Muscle of back (tissue), 11 donors: ENCODE measurements around the gene NAGA. TPM values are rescaled to one million over a fixed set of nuclear protein-coding genes. Genes with fewer than 3 reads are reported as not detected.
"Not testable (repeated sequence)": the region's sequence is repeated elsewhere in the genome, so short reads cannot be mapped to it uniquely, and the experiment has no call there.

Experiments
- DNase-seq, 3 donors: peaks; one replicate each; pipeline versions ENCODE4 v3.0.0 to v3.0.0-alpha.2; 2013
- polyA plus RNA-seq, 10 donors: library from polyadenylated mRNA; unstranded; fragments of 120-200 nt; gene quantifications; one replicate each; pipeline ENCODE4 v1.2.1, GENCODE V29; 2013; ENCODE audit not compliant: insufficient read length in 10 of 10

NAGA gene
- polyA plus RNA-seq, 10 donors = 16.9 to 28.0 (median 20.9) TPM

DNA sequence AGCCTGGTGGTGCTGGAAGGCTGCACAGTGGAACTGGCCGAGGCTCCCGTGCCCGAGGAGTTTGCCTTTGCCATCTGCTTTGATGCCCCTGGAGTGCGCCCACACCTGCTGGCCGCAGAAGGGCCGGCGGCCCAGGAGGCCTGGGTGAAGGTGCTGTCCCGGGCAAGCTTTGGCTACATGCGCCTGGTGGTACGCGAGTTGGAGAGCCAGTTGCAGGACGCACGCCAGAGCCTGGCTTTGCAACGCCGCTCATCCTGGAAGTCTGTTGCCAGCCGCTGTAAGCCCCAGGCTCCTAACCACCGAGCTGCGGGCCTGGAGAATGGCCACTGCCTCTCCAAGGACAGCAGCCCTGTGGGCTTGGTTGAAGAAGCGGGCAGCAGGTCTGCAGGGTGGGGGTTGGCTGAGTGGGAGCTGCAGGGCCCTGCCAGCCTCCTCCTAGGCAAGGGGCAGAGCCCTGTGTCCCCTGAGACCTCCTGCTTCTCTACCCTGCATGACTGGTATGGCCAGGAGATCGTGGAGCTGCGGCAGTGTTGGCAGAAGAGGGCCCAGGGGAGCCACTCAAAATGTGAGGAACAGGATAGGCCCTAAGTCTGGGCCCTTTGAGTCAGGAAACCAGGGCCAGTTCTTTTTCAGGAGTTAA, 7.0 kb upstream of the NAGA start:
- DNase-seq = no peak

DNA sequence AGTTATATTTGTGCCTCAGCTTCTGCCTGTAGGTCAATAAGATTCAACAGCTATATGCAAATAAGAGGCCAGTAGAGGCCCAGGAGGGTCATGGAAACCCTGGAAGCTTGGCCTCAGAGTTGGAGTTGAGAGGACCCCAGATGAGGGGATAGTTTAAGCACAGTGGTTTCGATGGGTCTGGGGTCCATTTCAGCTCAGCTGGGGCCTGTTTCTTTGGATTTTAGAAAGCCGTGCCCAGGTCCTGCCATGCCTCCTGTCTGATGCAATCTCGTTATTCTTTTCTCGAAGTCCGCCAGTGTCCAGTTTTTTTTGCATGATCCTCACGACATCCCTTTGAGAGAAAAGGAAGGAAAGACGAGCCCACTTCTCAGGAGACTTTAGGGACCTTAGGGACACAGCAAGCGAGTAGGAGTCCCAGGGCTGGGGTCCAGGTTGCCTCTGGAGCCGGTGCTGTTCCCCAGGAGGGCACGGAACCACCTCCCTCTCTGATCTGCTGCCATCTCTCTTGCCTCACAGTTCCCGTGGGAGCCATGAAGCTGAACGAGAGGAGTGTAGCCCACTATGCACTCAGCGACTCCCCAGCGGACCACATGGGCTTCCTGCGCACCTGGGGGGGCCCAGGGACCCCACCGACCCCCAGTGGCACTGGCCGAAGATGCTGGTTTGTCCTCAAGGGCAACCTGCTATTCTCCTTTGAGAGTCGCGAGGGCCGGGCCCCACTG, 6.3 kb upstream of the NAGA start:
- DNase-seq = no peak

DNA sequence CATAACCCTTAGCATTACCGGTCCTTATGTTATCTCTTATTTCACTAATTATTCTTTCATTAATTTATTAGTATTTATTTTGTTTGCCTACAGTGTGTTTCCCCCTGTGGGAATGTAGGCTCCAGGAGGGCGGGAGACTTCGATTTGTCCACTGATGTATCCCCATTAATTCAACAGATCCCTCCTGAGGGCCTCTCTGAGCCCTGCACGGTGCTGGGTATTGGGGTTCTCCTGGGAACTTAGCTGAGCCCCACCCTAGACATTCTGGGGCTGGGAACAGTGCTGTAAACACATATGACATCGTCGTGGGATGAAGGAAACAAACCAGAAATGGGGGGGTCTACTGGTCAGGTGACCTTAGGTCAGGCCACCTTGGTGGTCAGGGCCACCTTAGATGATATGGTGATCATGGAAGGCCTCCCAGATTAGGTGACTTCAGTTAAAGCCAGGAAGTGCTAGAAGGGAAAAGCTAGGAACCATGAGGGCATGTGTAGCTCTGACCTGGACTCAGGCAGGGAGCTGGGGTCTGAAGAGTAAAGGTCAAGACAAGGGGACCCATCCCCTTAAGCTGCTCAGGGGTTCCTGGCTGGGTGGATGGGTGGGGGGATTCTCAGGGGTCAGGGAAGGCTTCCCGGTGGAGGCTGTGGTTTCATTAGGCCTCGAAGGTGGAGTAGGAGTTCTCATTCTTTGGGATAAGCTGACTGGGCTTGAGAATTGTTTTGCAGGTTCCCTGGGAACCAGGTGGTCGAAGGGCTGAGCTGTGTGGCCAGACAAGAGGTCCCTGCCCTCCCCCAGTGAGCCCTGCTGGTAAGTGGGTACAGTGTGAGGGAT, 4.4 kb upstream of the NAGA start:
- no peak for DNase-seq

DNA sequence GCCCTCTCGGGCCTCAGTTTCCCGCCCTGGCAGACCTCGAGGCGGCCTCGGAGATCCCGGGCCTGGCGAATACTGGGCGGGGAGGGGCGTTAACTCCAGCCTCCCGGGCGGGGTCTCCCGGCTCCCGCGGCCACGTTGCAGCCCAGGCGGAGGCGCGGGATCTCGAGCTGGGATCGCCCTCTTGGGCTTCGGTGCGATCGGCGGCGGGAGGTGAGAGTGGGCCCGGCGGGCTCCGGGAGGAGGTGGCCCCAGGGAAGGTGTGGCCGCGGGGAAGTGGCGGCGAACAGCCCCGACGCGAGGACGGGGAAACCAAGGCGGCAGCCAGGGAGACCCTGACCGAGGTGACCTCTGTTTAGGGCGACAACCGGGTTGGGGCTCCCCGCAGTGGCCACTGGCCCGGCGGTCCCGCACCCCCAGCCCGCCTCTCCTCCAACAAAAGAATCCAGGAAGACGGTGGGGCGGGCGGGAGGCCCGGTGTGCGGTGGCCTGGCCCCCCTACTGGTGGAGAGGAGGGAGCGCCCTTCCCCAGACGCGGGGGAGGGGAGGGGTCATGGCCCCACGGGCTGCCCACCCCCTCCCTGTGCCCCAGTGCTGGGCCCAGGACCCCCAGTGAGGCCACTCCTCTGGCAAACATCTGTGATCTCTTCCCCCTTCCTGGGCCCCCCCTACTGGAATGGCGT, 3.7 kb upstream of the NAGA start, which contains the start of gene PHETA2:
Gene PHETA2, plus strand, starts transcription at position 117 of the 680 bp plus-strand sequence. CDS start 3,046 bp downstream, outside the sequence.
- peak; percentile 59 to 87 (median 69) for DNase-seq

DNA sequence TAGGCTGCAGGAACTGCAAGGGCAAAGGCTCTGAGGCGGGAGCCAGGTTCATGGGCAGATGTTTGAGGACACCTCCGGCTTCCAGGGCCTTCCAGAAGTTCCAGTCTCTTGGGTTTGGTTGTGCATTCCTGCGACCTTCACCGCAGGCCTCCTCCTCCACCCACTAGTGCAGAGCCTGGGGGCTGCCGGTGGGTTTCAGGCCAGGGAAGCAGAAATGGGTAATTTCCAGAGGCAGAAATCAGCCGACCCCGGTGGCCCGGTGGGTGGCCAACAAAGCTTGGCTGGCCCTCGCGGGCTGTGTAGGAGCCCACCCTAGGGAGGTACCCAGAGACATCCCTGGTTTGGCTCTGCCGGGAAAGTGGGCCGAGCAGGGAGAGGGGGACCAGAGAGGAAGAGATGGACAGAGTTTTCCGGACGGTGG, 3.0 kb upstream of the NAGA start:
- DNase-seq = no peak

DNA sequence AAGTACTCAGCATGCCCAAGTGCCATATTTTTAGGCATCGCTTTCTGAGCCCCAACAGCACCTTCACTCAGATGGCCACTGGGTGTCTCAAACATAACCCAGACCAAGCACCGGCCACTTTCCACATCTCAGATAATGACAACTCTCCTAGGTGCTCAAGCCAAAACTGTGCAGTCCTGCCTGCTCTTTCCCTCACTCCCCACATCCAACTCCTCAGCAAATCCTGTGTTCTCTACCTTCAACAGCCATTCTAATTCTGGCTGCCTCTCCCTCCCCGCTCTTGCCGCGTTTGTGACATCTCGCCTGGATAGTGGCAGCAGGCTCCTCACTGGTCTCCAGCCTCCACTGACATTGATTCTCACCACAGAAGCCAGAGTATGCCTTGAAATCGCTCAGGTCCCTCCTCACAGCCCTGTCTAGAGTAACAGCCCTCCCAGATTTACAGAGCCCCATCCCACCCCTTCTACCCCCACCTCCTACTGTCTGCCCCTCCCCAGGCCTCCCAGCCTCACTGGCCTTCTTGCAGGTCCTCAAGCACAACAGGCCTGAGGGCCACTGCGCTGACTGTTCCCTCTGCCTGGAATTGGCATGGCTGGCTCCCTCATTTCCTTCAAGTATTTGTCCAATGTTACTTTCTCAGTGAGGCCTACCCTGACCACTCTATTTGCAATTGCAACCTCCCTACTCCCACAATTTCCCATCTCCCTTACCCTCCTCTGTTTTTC, 2.2 kb upstream of the NAGA start:
- DNase-seq = no peak

DNA sequence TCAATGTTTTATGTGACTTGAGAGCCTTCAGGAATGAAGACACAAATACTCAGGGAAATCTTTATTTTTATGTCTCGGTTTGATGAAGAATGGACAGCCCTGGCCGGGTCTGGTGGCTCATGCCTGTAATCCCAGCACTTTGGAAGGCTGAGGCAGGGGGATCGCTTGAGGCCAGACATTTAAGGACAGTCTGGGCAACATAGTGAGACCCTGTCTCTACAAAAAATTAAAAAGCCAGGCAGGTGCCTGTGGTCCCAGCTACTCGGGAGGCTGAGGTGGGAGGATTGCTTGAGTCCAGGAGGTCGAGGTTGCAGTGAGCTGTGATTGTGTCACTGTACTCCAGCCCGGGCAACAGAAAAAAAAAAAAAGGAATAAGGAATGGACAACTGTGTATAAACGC, 896 bp upstream of the NAGA start:
- not testable (repeated sequence) for DNase-seq

DNA sequence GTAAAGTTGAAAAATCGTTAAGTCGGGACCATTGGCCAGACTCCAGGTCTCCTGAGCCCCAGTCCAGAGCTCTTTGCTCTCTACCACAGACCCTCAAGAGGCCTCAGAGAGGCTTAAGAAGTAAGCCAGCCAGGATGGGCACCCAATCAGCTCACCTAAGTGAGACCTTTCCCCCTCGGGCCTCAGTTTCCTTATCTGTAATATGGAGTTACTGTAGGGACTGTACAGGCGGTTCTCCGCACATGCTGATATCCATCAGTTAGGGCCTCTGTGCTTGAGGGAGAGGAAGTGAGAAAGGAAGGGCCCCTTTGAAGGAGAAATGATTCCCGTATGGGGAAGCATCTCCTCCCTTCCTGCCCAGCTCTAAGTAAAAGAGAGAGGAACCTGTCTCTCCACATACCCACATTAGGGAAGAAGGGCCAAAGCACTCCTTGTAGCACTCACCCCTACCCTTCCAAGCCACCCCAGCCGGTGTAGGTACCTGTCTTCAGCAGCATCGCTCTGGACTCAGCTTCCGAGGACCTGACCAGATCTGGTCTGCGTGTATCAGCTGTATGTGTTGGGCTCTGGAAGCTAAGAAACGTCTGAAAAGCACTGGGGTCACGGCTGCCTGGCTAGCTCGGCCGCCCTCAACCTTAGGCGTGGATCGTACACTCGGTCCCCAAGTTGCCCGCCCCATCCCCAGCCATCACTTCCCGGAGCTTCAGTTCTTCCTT, 653 bp downstream of the NAGA start:
- no peak for DNase-seq

DNA sequence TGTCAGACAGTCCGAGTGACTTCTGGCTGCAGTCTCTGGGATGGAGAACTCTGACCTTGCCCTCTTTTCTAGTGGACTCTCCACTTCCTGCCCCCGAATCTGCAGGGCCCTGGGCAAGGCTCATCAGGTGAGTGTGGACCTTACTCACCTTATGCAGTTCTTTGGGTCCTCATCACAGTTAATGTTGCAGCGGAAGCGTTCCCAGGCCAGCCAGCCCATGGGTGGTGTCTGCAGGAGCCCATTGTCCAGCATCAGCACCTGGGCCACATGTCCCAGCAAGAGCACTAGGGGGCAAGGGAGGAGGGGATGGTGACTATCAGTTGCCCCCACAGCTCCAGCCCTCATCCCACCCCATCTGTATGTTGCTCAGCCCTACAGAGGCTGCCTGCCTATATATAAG, 2.3 kb downstream of the NAGA start:
- DNase-seq = no peak

DNA sequence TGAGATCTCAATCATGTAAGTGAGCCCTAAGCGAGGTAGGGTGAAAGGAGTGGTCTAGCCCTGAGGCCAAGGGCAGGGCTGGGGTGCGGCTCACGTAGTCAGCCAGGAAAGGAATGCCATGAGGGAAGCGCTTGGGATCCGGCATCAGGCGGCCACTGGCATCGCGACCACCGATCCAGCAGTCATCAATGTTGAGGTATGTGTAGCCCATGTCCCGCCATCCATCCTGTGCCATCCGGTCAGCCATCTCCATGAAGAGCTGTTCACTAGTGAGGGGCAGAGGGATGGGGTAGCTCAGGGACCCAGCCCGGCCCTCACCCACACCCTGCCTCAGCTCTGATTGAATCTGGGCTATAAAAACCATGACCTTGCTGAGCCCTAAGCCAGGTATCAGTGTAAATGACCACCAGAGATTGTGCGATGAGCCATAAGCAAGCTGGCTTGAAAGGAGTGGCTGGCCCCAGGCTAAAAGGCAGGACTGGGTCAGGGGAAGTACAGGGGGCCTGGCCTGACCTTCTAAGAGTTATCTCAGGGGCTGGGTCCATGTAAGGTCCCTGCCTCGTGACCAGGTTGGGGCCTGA, 2.9 kb downstream of the NAGA start:
- DNase-seq = no peak

DNA sequence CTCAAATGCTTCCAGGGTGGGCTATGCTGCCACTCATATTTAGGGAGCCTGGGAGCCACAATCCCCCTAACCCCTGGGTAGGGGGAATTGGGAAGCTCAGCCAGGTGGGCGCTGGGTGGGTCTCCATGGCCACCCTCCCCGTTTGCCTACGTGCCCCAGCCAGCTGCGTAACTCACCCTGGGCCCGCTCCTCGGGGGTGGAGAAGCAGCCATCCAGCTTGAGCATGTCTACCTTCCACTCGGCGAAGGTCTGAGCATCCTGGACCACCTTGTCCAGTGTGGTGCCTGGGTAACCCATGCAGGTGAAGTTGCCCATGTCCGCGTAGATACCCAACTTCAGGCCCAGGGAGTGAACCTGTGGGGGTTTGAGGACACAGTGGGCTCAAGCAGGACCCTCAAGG, 3.7 kb downstream of the NAGA start:
- DNase-seq = no peak

DNA sequence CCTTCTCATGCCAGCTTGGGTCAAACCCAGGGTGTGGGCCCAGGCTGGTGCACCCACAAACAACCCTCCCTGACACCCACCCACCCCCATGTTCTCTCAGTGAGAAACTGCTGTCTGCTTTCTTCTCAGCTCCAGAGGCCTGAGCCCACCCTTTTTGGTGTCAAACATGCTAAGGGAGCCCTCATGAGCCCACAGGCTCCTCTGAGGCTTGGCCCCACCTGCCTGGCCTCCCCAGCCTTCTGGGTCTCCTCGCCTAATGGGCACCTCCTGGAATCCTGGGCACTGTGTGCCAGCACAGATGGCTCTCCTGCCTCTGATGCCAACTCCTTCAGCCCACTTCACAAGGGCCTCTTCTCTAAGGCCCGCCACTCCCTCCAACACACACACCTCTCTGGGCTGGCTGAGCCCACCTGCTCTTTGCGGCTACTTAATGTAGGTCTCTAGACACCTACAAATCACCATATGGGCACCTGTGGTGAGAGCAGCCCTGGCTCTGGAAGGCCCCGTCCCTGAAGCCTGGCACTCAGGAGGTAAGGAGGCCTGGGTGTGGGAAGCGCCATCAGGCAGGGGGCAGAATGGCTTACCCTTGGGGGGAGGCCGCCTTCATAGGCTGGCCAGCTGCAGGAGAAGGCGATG, 4.4 kb downstream of the NAGA start:
- no peak for DNase-seq

DNA sequence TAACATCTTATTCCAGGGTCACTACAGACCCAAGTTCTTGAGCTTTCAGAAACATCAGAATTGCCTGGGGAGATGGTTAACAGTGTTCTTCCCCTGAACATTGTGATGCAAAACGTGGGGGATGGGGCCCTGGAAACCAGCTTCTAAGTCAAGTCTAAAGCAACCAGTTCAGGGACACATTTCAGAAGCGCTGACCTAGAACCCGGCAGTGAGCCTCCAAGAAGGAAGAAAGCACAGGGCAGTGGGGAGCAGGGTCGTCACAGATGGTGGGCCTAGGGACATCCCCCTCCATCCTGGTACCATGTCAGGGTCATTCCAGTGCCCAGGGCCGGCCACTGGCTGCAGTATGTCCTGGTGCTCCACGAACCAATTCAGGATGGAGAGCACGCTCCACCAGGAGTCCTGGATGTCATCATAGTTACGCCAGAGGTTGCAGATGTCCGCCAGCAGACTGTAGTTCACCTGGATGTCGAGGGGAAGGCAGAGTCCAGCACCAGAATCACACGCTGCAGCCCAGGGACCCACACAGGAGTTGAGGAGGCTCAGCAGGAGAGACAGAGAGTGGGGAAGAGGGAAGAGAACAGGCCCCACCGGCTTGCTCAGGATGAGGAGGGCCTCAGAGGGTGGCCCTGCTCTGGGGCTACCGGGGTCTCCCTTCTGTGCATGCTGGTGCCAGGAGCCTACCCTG, 5.0 kb downstream of the NAGA start:
- DNase-seq = no peak

DNA sequence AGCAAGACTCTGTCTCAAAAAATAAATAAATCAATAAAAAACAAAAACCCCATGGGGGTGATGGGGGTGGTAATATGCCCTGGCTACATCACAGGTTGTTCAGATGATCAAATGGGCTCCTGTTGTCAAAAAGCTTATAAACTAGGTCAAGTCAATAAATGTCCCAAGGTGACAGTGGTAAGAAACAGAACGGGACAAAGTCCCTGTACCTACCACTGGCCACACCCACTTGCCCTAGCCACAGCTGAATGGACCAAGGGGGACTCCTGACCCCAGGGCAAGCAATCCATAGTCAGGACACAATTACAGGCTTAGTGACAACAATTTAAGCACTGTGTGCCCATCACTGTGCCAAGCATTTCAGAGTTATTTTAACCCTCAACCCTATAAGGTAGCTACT, 6.0 kb downstream of the NAGA start:
- no peak for DNase-seq

DNA sequence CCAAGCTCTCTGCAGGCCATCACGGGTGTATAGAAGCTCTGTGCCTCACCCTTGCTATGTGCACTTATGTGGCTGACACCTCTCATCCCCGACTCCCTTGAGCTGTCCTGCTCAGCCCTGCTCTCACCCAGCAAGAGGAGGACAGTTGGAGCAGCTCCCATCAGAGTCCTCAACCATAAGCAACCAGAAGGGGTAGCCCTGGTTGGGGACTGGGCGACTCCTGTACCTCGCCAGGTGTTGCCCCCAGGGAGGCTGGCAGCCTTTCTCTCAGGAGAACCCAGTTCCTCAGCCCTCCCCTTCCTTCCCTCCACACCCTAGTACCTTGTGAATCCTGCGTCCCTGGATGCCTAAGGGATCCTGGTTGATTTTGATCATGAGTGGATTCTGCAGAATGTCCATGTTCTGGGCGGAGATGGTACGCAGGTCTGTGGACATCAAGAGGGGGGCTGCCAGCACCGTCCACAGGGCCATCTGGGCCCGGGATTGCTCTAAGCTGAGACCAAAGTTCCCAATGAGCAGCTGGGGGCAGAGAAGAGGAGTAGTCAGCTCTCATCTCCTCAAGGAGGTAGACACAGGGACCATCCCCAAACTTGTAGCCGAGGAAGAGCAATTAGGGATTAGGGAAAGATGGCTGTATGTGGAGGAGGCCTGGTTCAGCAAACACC, 8.0 kb downstream of the NAGA start:
- DNase-seq = no peak

DNA sequence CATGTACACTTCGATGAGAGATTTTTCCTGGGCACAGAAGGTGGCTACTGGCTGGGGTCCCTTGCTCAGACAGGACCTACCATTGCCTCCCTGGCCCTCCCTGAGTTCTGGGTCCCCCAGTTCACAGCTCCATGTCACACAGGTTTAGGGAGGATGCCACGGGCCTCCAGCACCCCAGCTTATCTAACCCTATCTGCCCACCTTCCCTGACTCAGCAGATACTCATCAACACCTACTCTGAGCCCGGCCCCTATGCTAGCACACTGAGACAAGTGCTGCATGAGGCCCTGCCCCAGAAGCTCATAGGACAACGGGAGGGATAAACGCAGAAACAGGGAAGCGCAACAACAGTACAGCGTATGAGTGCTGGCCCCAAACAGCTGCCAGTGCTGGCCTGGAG, 9.6 kb downstream of the NAGA start:
- no peak for DNase-seq

DNA sequence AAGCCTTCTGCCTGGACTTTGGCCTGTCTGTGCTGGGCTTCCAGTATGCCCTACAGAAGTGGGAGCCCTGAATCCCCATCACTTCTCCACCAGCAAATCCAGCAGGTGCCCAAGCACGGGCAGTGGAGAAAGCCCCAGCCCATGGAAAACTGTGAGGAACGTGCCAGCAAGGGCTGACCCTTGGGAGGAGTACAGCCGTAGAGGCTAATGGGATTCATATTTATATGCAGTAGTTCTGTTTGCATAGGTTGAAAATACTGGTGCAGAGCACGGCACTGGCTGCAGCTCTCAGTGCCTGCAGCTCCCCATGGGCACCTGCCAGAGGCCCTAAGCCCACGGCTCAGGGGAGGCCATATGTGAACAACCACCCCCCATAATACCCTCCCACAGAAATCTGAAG, 10.1 kb downstream of the NAGA start:
- DNase-seq = no peak

DNA sequence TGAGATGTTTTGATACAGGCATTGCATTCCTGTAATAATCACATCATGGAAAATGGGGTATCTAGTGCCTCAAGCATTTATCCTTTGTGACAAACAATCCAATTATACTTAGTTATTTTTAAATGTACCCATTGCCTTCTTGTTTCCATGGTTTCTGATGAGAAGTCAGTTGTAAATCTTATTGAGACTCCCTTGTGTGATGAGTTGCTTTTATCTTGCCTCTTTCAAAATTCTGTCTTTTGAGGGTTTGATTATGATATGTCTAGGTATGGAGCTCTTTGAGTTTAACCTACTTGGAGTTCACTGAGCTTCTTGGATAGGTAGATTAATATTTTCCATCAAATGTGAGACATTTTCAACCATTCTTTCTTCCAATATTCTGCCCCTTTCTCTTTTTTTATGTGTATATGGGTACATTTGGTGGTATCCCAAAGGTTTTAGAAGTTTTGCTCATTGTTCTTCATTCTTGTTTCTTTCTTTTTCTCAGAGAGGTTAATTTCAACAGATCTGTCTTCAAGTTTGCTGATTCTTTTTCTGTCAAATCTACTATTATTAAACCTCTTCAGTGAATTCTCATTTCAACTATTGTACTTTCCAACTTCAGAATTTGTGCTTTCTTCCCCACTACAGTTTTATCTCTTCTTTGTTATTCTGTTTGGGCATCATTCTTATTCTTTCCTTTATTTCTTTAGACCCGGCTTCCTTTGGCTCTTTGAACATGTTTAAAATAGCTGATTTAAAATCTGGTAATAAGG, 13.7 kb downstream of the NAGA start:
- no peak for DNase-seq
